Endodermal cell (in vitro differentiated cells): ENCODE data around the gene TMTC1. TPM values are rescaled to one million over a fixed set of nuclear protein-coding genes. Genes with fewer than 3 reads are reported as not detected.

Experiments
- DNase-seq: peaks from one replicate; pipeline ENCODE4 v3.0.0-alpha.2; 2017
- H3K27ac ChIP-seq: 2 replicates; pipeline ENCODE4 v1.5.1; 2013; ENCODE audit warnings: mild to moderate bottlenecking, low read depth, low read length, moderate library complexity
- H3K27me3 ChIP-seq: 2 replicates; pipeline ENCODE4 v1.6.1; 2013; ENCODE audit warnings: mild to moderate bottlenecking, low read length, moderate library complexity; ENCODE audit not compliant: insufficient read depth, control insufficient read depth, poor library complexity, severe bottlenecking
- H3K36me3 ChIP-seq: 2 replicates; pipeline ENCODE4 v1.7.0; 2013; ENCODE audit warnings: mild to moderate bottlenecking, low read length, moderate library complexity; ENCODE audit not compliant: control insufficient read depth, insufficient read depth
- H3K4me1 ChIP-seq: one replicate; pipeline ENCODE4 v1.7.0; 2013; ENCODE audit warnings: low read length; ENCODE audit not compliant: control insufficient read depth, insufficient read depth
- H3K4me3 ChIP-seq: 2 replicates; pipeline ENCODE4 v1.5.1; 2013; ENCODE audit warnings: mild to moderate bottlenecking, low read length, moderate library complexity
- H3K9ac ChIP-seq: 2 replicates; pipeline ENCODE4 v1.6.1; 2013; ENCODE audit warnings: mild to moderate bottlenecking, low read length, moderate library complexity; ENCODE audit not compliant: poor library complexity, severe bottlenecking; ENCODE audit errors: extremely low read depth
- H3K9me3 ChIP-seq: 2 replicates; pipeline ENCODE4 v1.6.1; 2013; ENCODE audit warnings: mild to moderate bottlenecking, low read length, moderate library complexity; ENCODE audit not compliant: control insufficient read depth
- H3K27ac Mint-ChIP-seq: 2 replicates; pipeline ENCODE4 v1.8.0; 2020; ENCODE audit warnings: mixed read lengths
- H3K27me3 Mint-ChIP-seq: 2 replicates; pipeline ENCODE4 v1.8.0; 2021; ENCODE audit warnings: mild to moderate bottlenecking, mixed read lengths; ENCODE audit not compliant: insufficient read depth
- H3K36me3 Mint-ChIP-seq: 2 replicates; pipeline ENCODE4 v1.8.0; 2020; ENCODE audit warnings: low read depth, mixed read lengths
- H3K4me1 Mint-ChIP-seq: 2 replicates; pipeline ENCODE4 v1.8.0; 2020; ENCODE audit warnings: mixed read lengths
- H3K4me3 Mint-ChIP-seq: 2 replicates; pipeline ENCODE4 v1.8.0; 2020; ENCODE audit warnings: mild to moderate bottlenecking, moderate library complexity, mixed read lengths
- H3K9me3 Mint-ChIP-seq: 2 replicates; pipeline ENCODE4 v1.8.0; 2020; ENCODE audit warnings: mild to moderate bottlenecking, mixed read lengths
- WGBS, 2 experiments: methylation state at CpG; one replicate each; pipeline versions ENCODE4 v1.1.5 to v1.1.7; 2013; ENCODE audit warnings: missing lambda C conversion rate in 2 of 2, mixed read lengths in 1 of 2; ENCODE audit not compliant: insufficient coverage in 1 of 2, insufficient read length in 1 of 2; 5-methylcytosine and 5-hydroxymethylcytosine counted together
- total RNA-seq, 2 donors: library from RNA; stranded (reverse); fragmentation: NEBNext Ultra II Directional in 1 of 2; extraction: Animal tissue kit (Norgen Biotek cat#: 25700) in 1 of 2; gene quantifications; 2 replicates in 1 of 2; 3 replicates in 1 of 2; pipeline ENCODE4 v1.2.1, GENCODE V29; 2021
- TF ChIP-seq, protein P1 (sequence below): fragments of 200-600 bp; sonication (generic); conservative IDR thresholded peaks from 2 replicates; pipeline ENCODE4 v1.5.0; 2021; ENCODE audit warnings: antibody characterized with exemption, mild to moderate bottlenecking

Gene TMTC1
- total RNA-seq, 2 donors from 2014 or later: 31.6 to 71.0 TPM

DNA sequence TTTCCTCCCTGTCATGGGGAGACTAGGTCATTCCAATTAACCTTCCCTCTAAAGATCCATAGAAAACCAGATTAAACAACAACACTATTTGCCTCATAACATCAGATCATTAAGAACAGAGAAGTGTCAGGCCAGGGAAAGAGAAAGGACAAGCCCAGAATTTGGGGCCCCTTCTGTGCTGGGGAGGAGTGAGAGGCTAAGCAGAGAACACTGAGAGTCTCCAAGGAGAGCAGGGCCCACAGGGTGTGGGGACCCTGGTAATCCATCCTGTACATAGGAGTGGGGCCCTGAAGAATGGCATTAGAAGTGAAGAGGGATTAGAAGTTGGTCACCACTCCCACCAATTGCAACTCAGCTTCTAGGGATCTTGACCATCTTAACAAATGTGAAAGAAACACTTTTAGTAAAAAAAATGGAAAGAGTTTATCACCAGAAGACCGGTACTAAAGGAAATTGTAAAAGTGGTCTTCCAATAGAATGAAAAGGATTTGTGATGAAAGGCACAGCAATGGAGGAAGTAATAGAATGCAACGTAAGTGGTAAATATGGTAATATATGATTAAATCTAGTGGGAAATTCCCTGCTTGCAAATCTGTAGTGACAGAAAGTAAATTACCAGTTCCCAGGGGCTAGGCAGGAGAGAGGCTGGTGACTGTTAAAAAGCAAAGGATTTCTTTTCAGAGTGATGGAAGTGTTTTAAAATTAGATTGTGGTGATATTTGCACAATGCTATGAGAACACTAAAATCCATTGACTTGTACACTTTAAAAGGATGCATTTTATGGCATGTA, 14.0 kb upstream of the TMTC1 start:
- Mint-ChIP-seq H3K36me3 (peaks cover 6% of the 10 kb centered on the region), H3K4me1 (peaks cover 40% of the 10 kb centered on the region), H3K27ac (no peak overlapping the region), H3K27me3 (no peaks in the 10 kb centered on the region), H3K9me3 (peaks cover 23% of the 10 kb centered on the region), H3K4me3 (no peak overlapping the region)
- H3K27ac ChIP-seq: no peak overlapping the region
- H3K9ac ChIP-seq: no peak overlapping the region
- no peak overlapping the region for H3K4me3 ChIP-seq
- TF ChIP-seq, protein P1, sequence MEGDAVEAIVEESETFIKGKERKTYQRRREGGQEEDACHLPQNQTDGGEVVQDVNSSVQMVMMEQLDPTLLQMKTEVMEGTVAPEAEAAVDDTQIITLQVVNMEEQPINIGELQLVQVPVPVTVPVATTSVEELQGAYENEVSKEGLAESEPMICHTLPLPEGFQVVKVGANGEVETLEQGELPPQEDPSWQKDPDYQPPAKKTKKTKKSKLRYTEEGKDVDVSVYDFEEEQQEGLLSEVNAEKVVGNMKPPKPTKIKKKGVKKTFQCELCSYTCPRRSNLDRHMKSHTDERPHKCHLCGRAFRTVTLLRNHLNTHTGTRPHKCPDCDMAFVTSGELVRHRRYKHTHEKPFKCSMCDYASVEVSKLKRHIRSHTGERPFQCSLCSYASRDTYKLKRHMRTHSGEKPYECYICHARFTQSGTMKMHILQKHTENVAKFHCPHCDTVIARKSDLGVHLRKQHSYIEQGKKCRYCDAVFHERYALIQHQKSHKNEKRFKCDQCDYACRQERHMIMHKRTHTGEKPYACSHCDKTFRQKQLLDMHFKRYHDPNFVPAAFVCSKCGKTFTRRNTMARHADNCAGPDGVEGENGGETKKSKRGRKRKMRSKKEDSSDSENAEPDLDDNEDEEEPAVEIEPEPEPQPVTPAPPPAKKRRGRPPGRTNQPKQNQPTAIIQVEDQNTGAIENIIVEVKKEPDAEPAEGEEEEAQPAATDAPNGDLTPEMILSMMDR: no peak
- 91 to 94% methylated on average over 2 of the region's 2 CpGs for whole genome bisulfite sequencing, 2 experiments
- no peaks in the 10 kb centered on the region for H3K36me3 ChIP-seq
- peaks cover 11% of the 10 kb centered on the region for H3K9me3 ChIP-seq
- no peak for DNase-seq
- peaks cover 2% of the 10 kb centered on the region for H3K4me1 ChIP-seq
- H3K27me3 ChIP-seq: no peaks in the 10 kb centered on the region

- H3K4me3 ChIP-seq: no peak overlapping the region
- WGBS, 2 experiments: 44 to 62% methylated on average over 2 to 5 of the region's 6 CpGs
- H3K4me1 ChIP-seq: peaks cover 2% of the 10 kb centered on the region
- peaks cover 14% of the 10 kb centered on the region for H3K9me3 Mint-ChIP-seq
- TF ChIP-seq, protein P1: no peak
- no peak overlapping the region for H3K27ac Mint-ChIP-seq
- H3K27me3 ChIP-seq: no peaks in the 10 kb centered on the region
- peaks cover 6% of the 10 kb centered on the region for H3K36me3 Mint-ChIP-seq
- H3K27ac ChIP-seq: no peak overlapping the region
- H3K9me3 ChIP-seq: peaks cover 20% of the 10 kb centered on the region
- no peak for DNase-seq
- H3K4me1 Mint-ChIP-seq: peaks cover 40% of the 10 kb centered on the region
- H3K36me3 ChIP-seq: no peaks in the 10 kb centered on the region
- H3K4me3 Mint-ChIP-seq: no peak overlapping the region
- no peak overlapping the region for H3K9ac ChIP-seq
- no peaks in the 10 kb centered on the region for H3K27me3 Mint-ChIP-seq
Measured at GRCh38 chr12:29796823-29797263, 13.1 kb upstream of the TMTC1 start.

- H3K27me3 ChIP-seq: no peaks in the 10 kb centered on the region
- Mint-ChIP-seq H3K4me3 (no peak overlapping the region), H3K36me3 (no peaks in the 10 kb centered on the region), H3K9me3 (peaks cover 7% of the 10 kb centered on the region), H3K27ac (no peak overlapping the region), H3K27me3 (no peaks in the 10 kb centered on the region), H3K4me1 (peaks cover 40% of the 10 kb centered on the region)
- TF ChIP-seq, protein P1: no peak
- DNase-seq: peak; percentile 65
- H3K36me3 ChIP-seq: no peaks in the 10 kb centered on the region
- no peak overlapping the region for H3K9ac ChIP-seq
- H3K9me3 ChIP-seq: peaks cover 30% of the 10 kb centered on the region
- H3K27ac ChIP-seq: no peak overlapping the region
- H3K4me1 ChIP-seq: peaks cover 2% of the 10 kb centered on the region
- no peak overlapping the region for H3K4me3 ChIP-seq
- 65 to 100% methylated on average over 1 to 3 of the region's 3 CpGs for WGBS, 2 experiments
Measured at GRCh38 chr12:29795715-29796114, 12.0 kb upstream of the TMTC1 start.
